Activated CD4-positive, alpha-beta T cell treated with anti-CD3 and anti-CD28 coated beads, Interleukin-10, Interleukin-2, amounts not matched to agents 100 ng/mL and 50 ng/mL, durations not matched to agents 16 hours and 8 hours (primary cell): ENCODE data around the gene CCDC195.
"Not testable (repeated sequence)": the region's sequence is repeated elsewhere in the genome, so short reads cannot be mapped to it uniquely, and the experiment has no call there.

Experiments used
- DNase-seq: peaks from one replicate; pipeline ENCODE4 v3.0.0-alpha.2; 2020

Gene CCDC195

GRCh38 chr2:224689539-224689938 is 26.6 kb downstream of the CCDC195 start:
- DNase-seq, result no peak

- no peak for DNase-seq
Observed at GRCh38 chr2:224688997-224689396, 27.2 kb downstream of the CCDC195 start.

- no peak for DNase-seq
Observed at GRCh38 chr2:224687156-224687555, 29.0 kb downstream of the CCDC195 start.

- DNase-seq, result no peak
Observed at GRCh38 chr2:224685121-224685520, 31.0 kb downstream of the CCDC195 start.

GRCh38 chr2:224682134-224682533 is 34.0 kb downstream of the CCDC195 start:
- DNase-seq, result no peak

- DNase-seq, result no peak
Observed at GRCh38 chr2:224671731-224672130, 44.4 kb downstream of the CCDC195 start.

- DNase-seq, result no peak
Observed at GRCh38 chr2:224670203-224670602, 46.0 kb downstream of the CCDC195 start.

GRCh38 chr2:224669449-224669848 is 46.7 kb downstream of the CCDC195 start:
- DNase-seq, result no peak

- no peak for DNase-seq
Observed at GRCh38 chr2:224668123-224668909, 47.8 kb downstream of the CCDC195 start.

- peak; percentile 3 for DNase-seq
Observed at GRCh38 chr2:224666951-224667553, 49.1 kb downstream of the CCDC195 start.

GRCh38 chr2:224663322-224663721 is 52.8 kb downstream of the CCDC195 start:
- not testable (repeated sequence) for DNase-seq

- DNase-seq, result not testable (repeated sequence)
Observed at GRCh38 chr2:224661708-224662107, 54.5 kb downstream of the CCDC195 start.

GRCh38 chr2:224659714-224660113 is 56.5 kb downstream of the CCDC195 start:
- DNase-seq, result no peak

- DNase-seq, result no peak
Observed at GRCh38 chr2:224658780-224659405, 57.3 kb downstream of the CCDC195 start.

GRCh38 chr2:224657349-224657748 is 58.8 kb downstream of the CCDC195 start:
- DNase-seq, result no peak

GRCh38 chr2:224655006-224655537 is 61.1 kb downstream of the CCDC195 start:
- no peak for DNase-seq
